Pancreas (tissue), 10 donors: Measurements from ENCODE around the gene HBS1L. TPM values are rescaled to one million over a fixed set of nuclear protein-coding genes. Genes with fewer than 3 reads are reported as not detected.

Source experiments
- ATAC-seq, 4 donors: fragments of 200-7000 bp; cut with Tn5 transposase; one replicate each; pipeline versions ENCODE4 v1.8.0 to v1.9.1; 2020; ENCODE audit warnings: mild to moderate bottlenecking in 4 of 4, moderate library complexity in 4 of 4
- DNase-seq, 6 donors: peaks; one replicate each; pipeline ENCODE4 v3.0.0-alpha.2; 2020
- FAIRE-seq: peaks from 2 replicates; lab custom pipeline; 2012; peaks lifted over from hg19 to GRCh38; lab: Jason Lieb, UNC
- H3K27ac ChIP-seq, 4 donors: fragments of 200-600 bp; sonication (generic); 1 replicate in 3 of 4; 2 replicates in 1 of 4; pipeline versions ENCODE4 v1.5.0 to v1.8.0; 2020
- H3K27me3 ChIP-seq, 4 donors: fragments of 200-600 bp; one replicate each; pipeline ENCODE4 v1.8.0; 2021
- H3K36me3 ChIP-seq, 3 donors: fragments of 200-600 bp; sonication (generic) in 1 of 3; one replicate each; pipeline versions ENCODE4 v1.5.0 to v1.8.0; 2020 to 2021
- H3K4me1 ChIP-seq, 3 donors: fragments of 200-600 bp; one replicate each; pipeline ENCODE4 v1.8.0; 2021
- H3K4me3 ChIP-seq, 4 donors: fragments of 200-600 bp; sonication (generic) in 2 of 4; one replicate each; pipeline versions ENCODE4 v1.5.0 to v1.8.0; 2020 to 2021
- H3K9me3 ChIP-seq, 4 donors: fragments of 200-600 bp; one replicate each; pipeline ENCODE4 v1.8.0; 2021
- CTCF ChIP-seq, 4 donors: fragments of 200-600 bp; sonication (generic) in 3 of 4; IDR thresholded peaks; one replicate each; pipeline versions ENCODE4 v1.5.0 to v1.8.0; 2021; ENCODE audit warnings: antibody characterized with exemption in 4 of 4
- WGBS, 2 donors: extraction: QIAGEN DNeasy Blood & Tissue Kit; methylation state at CpG; one replicate each; pipeline ENCODE4 v1.1.7; 2013; 5-methylcytosine and 5-hydroxymethylcytosine counted together
- intact Hi-C, 3 donors: fragments of 100-400 bp; cut with DNase I; formaldehyde crosslinking; loops; one replicate each; pipeline versions ENCODE4 v1.11.1 to v1.14.2; 2022
- polyA plus RNA-seq, 2 donors: library from polyadenylated mRNA; stranded (reverse); fragments of 200-250 nt; gene quantifications; one replicate each; pipeline ENCODE4 v1.2.3, GENCODE V29; 2013
- total RNA-seq, 6 donors: library from RNA; stranded (reverse); fragmentation: NEBNext Ultra II Directional in 4 of 6; extraction: Animal tissue kit (Norgen Biotek cat#: 25700) in 4 of 6; gene quantifications; one replicate each; pipeline versions ENCODE4 v1.2.1 to v1.2.4, GENCODE V29; 2021 to 2023
- donor health status: healthy with polysubstance abuse.
- donor health status: DM: no; HTN: no; CAD: no; lungs with moderate emphysema.
- donor health status: DM: no; HTN: no; CAD: no.
- donor health status: control.
- donor health status: control.
- donor health status: Bipolar disorder and iron deficiency.
- donor health status: DM: yes; HTN: yes; CAD: no.
- donor health status: DM: no; HTN: no; CAD: no.
- donor health status: DM: no; HTN: no; CAD: no.
- donor health status: DM: yes; HTN: yes; CAD: no.

The HBS1L gene
- total and polyA plus RNA-seq, 8 donors: 10.3 to 41.5 (median 38.9) TPM

GRCh38 chr6:135084001-135084915 lies 29.6 kb upstream of the HBS1L start:
- intact Hi-C loops: no loop called here
- Histone ChIP-seq H3K9me3 (no peaks in the 10 kb centered on the region), H3K36me3 (no peaks in the 10 kb centered on the region), H3K4me3 (no peak overlapping the region), H3K27me3 (no peaks in the 10 kb centered on the region), H3K27ac (no peak overlapping the region), H3K4me1 (peaks cover 0 to 11% (median 0%) of the 10 kb centered on the region in 3 donors)
- ATAC-seq (no peak), DNase-seq (no peak), FAIRE-seq (no peak)
- TF ChIP-seq CTCF (IDR thresholded peaks at IDR 0.05): no peak
- WGBS, 2 donors: 54 to 56% methylated on average over 5 of the region's 5 CpGs

GRCh38 chr6:135081966-135082365 lies 27.3 kb upstream of the HBS1L start:
- no peak for DNase-seq
- Histone ChIP-seq H3K4me1 (peaks cover 0 to 4% (median 0%) of the 10 kb centered on the region in 3 donors), H3K4me3 (no peak overlapping the region), H3K9me3 (no peaks in the 10 kb centered on the region), H3K27ac (no peak overlapping the region), H3K36me3 (no peaks in the 10 kb centered on the region), H3K27me3 (no peaks in the 10 kb centered on the region)
- no peak for FAIRE-seq
- intact Hi-C loops: no loop called here
- 50 to 64% methylated on average over 1 of the region's 1 CpG for WGBS, 2 donors
- no peak for ATAC-seq
- TF ChIP-seq CTCF (IDR thresholded peaks at IDR 0.05): no peak

- Histone ChIP-seq H3K27me3 (no peaks in the 10 kb centered on the region), H3K4me1 (no peaks in the 10 kb centered on the region), H3K36me3 (no peaks in the 10 kb centered on the region), H3K9me3 (no peaks in the 10 kb centered on the region), H3K27ac (no peak overlapping the region), H3K4me3 (no peak overlapping the region)
- DNase-seq (no peak), ATAC-seq (no peak), FAIRE-seq (no peak)
- intact Hi-C loops: no loop called here
- no peak for TF ChIP-seq CTCF (IDR thresholded peaks at IDR 0.05)
- 75 to 87% methylated on average over 1 of the region's 1 CpG for WGBS, 2 donors
These were observed 20.4 kb upstream of the HBS1L start for GRCh38 chr6:135075018-135075417.

GRCh38 chr6:135073756-135074393 lies 19.3 kb upstream of the HBS1L start:
- no peak overlapping the region for H3K4me3 ChIP-seq
- DNase-seq (no peak), ATAC-seq (no peak), FAIRE-seq (no peak)
- intact Hi-C loops: no loop called here
- no peaks in the 10 kb centered on the region for H3K4me1 ChIP-seq
- TF ChIP-seq CTCF (IDR thresholded peaks at IDR 0.05): no peak
- no peaks in the 10 kb centered on the region for H3K36me3 ChIP-seq
- no peaks in the 10 kb centered on the region for H3K9me3 ChIP-seq
- WGBS, 2 donors: 69 to 76% methylated on average over 2 of the region's 2 CpGs
- H3K27me3 ChIP-seq: no peaks in the 10 kb centered on the region
- no peak overlapping the region for H3K27ac ChIP-seq
